HEK293 (cell line): ENCODE results near the gene FAM20B.

ENCODE experiments used
- CTCF ChIA-PET: fragments of 350-600 bp; formaldehyde crosslinking; extraction: SDS; loops from one replicate; lab custom pipeline; 2021; ENCODE audit warnings: antibody characterized with exemption; lab: Yijun Ruan, JAX
- POLR2A ChIA-PET: fragments of 300-600 bp; formaldehyde crosslinking; extraction: SDS; loops from one replicate; lab custom pipeline; 2020; ENCODE audit warnings: antibody characterized with exemption, inconsistent platforms; lab: Yijun Ruan, JAX
- H3K27ac ChIP-seq: fragments of 200-500 bp; sonication (Bioruptor generic); 2 replicates; pipeline ENCODE4 v1.5.1; 2014; ENCODE audit warnings: low read depth, low read length, control low read depth, inconsistent platforms; ENCODE audit errors: extremely low read depth
- H3K36me3 ChIP-seq, 2 experiments: fragments of 200-500 bp in 1 of 2; sonication (Bioruptor generic) in 1 of 2; 1 replicate in 1 of 2; 2 replicates in 1 of 2; pipeline ENCODE4 v1.5.1; 2014 to 2017; ENCODE audit warnings: inconsistent platforms in 2 of 2, low read length in 2 of 2; ENCODE audit not compliant: control insufficient read depth in 2 of 2, insufficient read depth in 1 of 2
- H3K4me1 ChIP-seq: fragments of 200-500 bp; sonication (Bioruptor generic); 2 replicates; pipeline ENCODE4 v1.5.1; 2014; ENCODE audit warnings: mild to moderate bottlenecking, low read length, inconsistent platforms; ENCODE audit not compliant: control insufficient read depth, insufficient read depth
- H3K4me3 ChIP-seq: 2 replicates; pipeline ENCODE4 v1.5.1; 2011; ENCODE audit warnings: low read depth, mild to moderate bottlenecking, control low read depth, low read length, moderate library complexity
- H3K9me3 ChIP-seq: fragments of 200-500 bp; sonication (Bioruptor generic); 2 replicates; pipeline ENCODE4 v1.5.1; 2014; ENCODE audit warnings: low read depth, low read length, inconsistent platforms; ENCODE audit not compliant: control insufficient read depth, insufficient read depth
- INSM2 ChIP-seq: fragments of 450-650 bp; formaldehyde crosslinking; IDR thresholded peaks from 2 replicates; pipeline ENCODE4 v1.5.1; 2016; ENCODE audit warnings: missing biosample characterization, missing genetic modification characterization
- MEIS1 ChIP-seq: sonication (generic); formaldehyde crosslinking; IDR thresholded peaks from 2 replicates; pipeline ENCODE4 v1.8.1; 2022; ENCODE audit warnings: missing genetic modification reagents, mild to moderate bottlenecking, borderline replicate concordance
- OSR2 ChIP-seq: fragments of 450-650 bp; formaldehyde crosslinking; IDR thresholded peaks from 2 replicates; pipeline ENCODE4 v1.5.1; 2016; ENCODE audit warnings: missing biosample characterization, missing genetic modification characterization
- SP3 ChIP-seq: fragments of 450-650 bp; formaldehyde crosslinking; IDR thresholded peaks from 2 replicates; pipeline ENCODE4 v1.5.1; 2016; ENCODE audit warnings: missing biosample characterization, missing genetic modification characterization
- SP7 ChIP-seq: fragments of 450-650 bp; formaldehyde crosslinking; IDR thresholded peaks from 2 replicates; pipeline ENCODE4 v1.5.1; 2016; ENCODE audit warnings: missing biosample characterization, missing genetic modification characterization
- ZBTB10 ChIP-seq: fragments of 450-650 bp; formaldehyde crosslinking; IDR thresholded peaks from 2 replicates; pipeline ENCODE4 v1.5.1; 2016; ENCODE audit warnings: missing biosample characterization, missing genetic modification characterization
- ZBTB7A ChIP-seq: fragments of 450-650 bp; formaldehyde crosslinking; IDR thresholded peaks from 2 replicates; pipeline ENCODE4 v1.5.1; 2016; ENCODE audit warnings: low read depth, missing biosample characterization, missing genetic modification characterization
- ZBTB8A ChIP-seq: fragments of 450-650 bp; formaldehyde crosslinking; IDR thresholded peaks from 2 replicates; pipeline ENCODE4 v1.5.1; 2016; ENCODE audit warnings: missing biosample characterization, missing genetic modification characterization
- ZFHX2 ChIP-seq: fragments of 450-650 bp; formaldehyde crosslinking; conservative IDR thresholded peaks from 2 replicates; pipeline ENCODE4 v1.5.1; 2016; ENCODE audit warnings: missing biosample characterization, missing genetic modification characterization
- ZFP37 ChIP-seq: fragments of 450-650 bp; formaldehyde crosslinking; IDR thresholded peaks from 2 replicates; pipeline ENCODE4 v1.5.1; 2016; ENCODE audit warnings: missing biosample characterization, missing genetic modification characterization
- ZFP69B ChIP-seq: fragments of 450-650 bp; formaldehyde crosslinking; IDR thresholded peaks from 2 replicates; pipeline ENCODE4 v1.5.1; 2016; ENCODE audit warnings: missing biosample characterization, missing genetic modification characterization
- ZNF146 ChIP-seq: fragments of 450-650 bp; formaldehyde crosslinking; IDR thresholded peaks from 2 replicates; pipeline ENCODE4 v1.5.1; 2016; ENCODE audit warnings: missing biosample characterization, missing genetic modification characterization
- ZNF184 ChIP-seq: fragments of 450-650 bp; IDR thresholded peaks from 2 replicates; pipeline ENCODE4 v1.5.1; 2018; ENCODE audit warnings: missing biosample characterization, mild to moderate bottlenecking, missing genetic modification characterization
- ZNF202 ChIP-seq: fragments of 450-650 bp; formaldehyde crosslinking; IDR thresholded peaks from 2 replicates; pipeline ENCODE4 v1.5.1; 2016; ENCODE audit warnings: missing biosample characterization, missing genetic modification characterization, borderline replicate concordance
- ZNF24 ChIP-seq: fragments of 450-650 bp; formaldehyde crosslinking; IDR thresholded peaks from 2 replicates; pipeline ENCODE4 v1.5.1; 2016; ENCODE audit warnings: missing biosample characterization, missing genetic modification characterization
- ZNF292 ChIP-seq: fragments of 450-650 bp; formaldehyde crosslinking; IDR thresholded peaks from 2 replicates; pipeline ENCODE4 v1.5.1; 2016; ENCODE audit warnings: low read depth, missing biosample characterization, missing genetic modification characterization, borderline replicate concordance
- ZNF335 ChIP-seq: fragments of 450-650 bp; formaldehyde crosslinking; conservative IDR thresholded peaks from 2 replicates; pipeline ENCODE4 v1.5.1; 2016; ENCODE audit warnings: missing biosample characterization, missing genetic modification characterization
- ZNF366 ChIP-seq: fragments of 450-650 bp; formaldehyde crosslinking; conservative IDR thresholded peaks from 2 replicates; pipeline ENCODE4 v1.5.1; 2016; ENCODE audit warnings: missing biosample characterization, missing genetic modification characterization
- ZNF521 ChIP-seq: fragments of 450-650 bp; formaldehyde crosslinking; IDR thresholded peaks from 2 replicates; pipeline ENCODE4 v1.5.1; 2017; ENCODE audit warnings: missing biosample characterization, mild to moderate bottlenecking, missing genetic modification characterization
- ZNF529 ChIP-seq: fragments of 450-650 bp; formaldehyde crosslinking; IDR thresholded peaks from 2 replicates; pipeline ENCODE4 v1.5.1; 2017; ENCODE audit warnings: missing genetic modification characterization, missing biosample characterization; ENCODE audit not compliant: insufficient replicate concordance
- ZNF701 ChIP-seq: fragments of 450-650 bp; formaldehyde crosslinking; IDR thresholded peaks from 2 replicates; pipeline ENCODE4 v1.5.1; 2016; ENCODE audit warnings: missing biosample characterization, missing genetic modification characterization
- ZNF791 ChIP-seq: fragments of 450-650 bp; formaldehyde crosslinking; IDR thresholded peaks from 2 replicates; pipeline ENCODE4 v1.5.1; 2016; ENCODE audit warnings: missing biosample characterization, missing genetic modification characterization
- ZNF830 ChIP-seq: fragments of 450-650 bp; IDR thresholded peaks from 2 replicates; pipeline ENCODE4 v1.5.0; 2018; ENCODE audit warnings: missing biosample characterization, missing genetic modification characterization, low read depth, mild to moderate bottlenecking, moderate library complexity
- ZNF837 ChIP-seq: fragments of 450-650 bp; formaldehyde crosslinking; IDR thresholded peaks from 2 replicates; pipeline ENCODE4 v1.5.1; 2016; ENCODE audit warnings: missing biosample characterization, missing genetic modification characterization
- TF ChIP-seq, protein P1 (sequence below): fragments of 450-650 bp; formaldehyde crosslinking; IDR thresholded peaks from 2 replicates; pipeline ENCODE4 v1.5.1; 2016; ENCODE audit warnings: missing biosample characterization, missing genetic modification characterization
- TF ChIP-seq, protein P2 (sequence below): fragments of 450-650 bp; IDR thresholded peaks from 2 replicates; pipeline ENCODE4 v1.5.1; 2018; ENCODE audit warnings: missing biosample characterization, missing genetic modification characterization
- TF ChIP-seq, protein P3 (sequence below): fragments of 450-650 bp; formaldehyde crosslinking; IDR thresholded peaks from 2 replicates; pipeline ENCODE4 v1.5.1; 2016; ENCODE audit warnings: missing biosample characterization, missing genetic modification characterization

Gene FAM20B

DNA sequence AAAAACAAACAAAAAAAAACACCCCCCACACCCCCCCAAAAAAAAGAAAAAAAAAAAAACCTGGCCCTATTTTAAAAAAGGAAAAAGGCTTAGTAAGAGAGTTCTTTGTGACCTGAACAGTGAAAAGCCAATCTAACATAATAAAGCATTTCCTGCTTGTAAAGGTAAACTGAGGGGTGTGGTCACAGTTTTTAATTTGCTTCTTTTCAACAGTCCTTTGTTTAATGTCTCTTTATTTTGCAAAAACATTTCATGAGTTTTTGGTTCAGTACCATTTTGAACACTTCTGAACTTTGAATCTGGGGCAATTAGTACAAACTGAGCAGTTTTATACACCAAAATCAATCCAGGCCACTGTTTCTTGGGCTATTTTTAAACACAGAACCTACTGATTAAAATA is 93.8 kb downstream of the FAM20B start:
- Histone ChIP-seq H3K27ac (no peak overlapping the region), H3K36me3 (peaks cover 10 to 33% of the 10 kb centered on the region in 2 experiments; a peak in 2 of 3 replicates), H3K4me1 (no peaks in the 10 kb centered on the region), H3K9me3 (no peaks in the 10 kb centered on the region), H3K4me3 (no peak overlapping the region)
- ChIA-PET POLR2A (no interaction called here), CTCF (interaction anchor here (1.0 to 3.1 kb wide), 5 partner anchors 14 to 349 kb away, joined by 3 to 37 read pairs (median 5); partner anchors contain the start of gene SOAT1)
- TF ChIP-seq ZBTB7A (tag by site-specific recombination) (no peak), ZNF366 (tag by site-specific recombination) (no peak), INSM2 (tag by site-specific recombination) (no peak), ZNF529 (tag by site-specific recombination) (no peak), ZNF292 (tag by site-specific recombination) (no peak), ZBTB10 (tag by site-specific recombination) (no peak), ZNF701 (no peak), SP7 (no peak), SP3 (tag by site-specific recombination) (no peak), ZNF791 (tag by site-specific recombination) (no peak), ZBTB8A (no peak), ZNF837 (tag by site-specific recombination) (no peak)
- TF ChIP-seq, protein P1, sequence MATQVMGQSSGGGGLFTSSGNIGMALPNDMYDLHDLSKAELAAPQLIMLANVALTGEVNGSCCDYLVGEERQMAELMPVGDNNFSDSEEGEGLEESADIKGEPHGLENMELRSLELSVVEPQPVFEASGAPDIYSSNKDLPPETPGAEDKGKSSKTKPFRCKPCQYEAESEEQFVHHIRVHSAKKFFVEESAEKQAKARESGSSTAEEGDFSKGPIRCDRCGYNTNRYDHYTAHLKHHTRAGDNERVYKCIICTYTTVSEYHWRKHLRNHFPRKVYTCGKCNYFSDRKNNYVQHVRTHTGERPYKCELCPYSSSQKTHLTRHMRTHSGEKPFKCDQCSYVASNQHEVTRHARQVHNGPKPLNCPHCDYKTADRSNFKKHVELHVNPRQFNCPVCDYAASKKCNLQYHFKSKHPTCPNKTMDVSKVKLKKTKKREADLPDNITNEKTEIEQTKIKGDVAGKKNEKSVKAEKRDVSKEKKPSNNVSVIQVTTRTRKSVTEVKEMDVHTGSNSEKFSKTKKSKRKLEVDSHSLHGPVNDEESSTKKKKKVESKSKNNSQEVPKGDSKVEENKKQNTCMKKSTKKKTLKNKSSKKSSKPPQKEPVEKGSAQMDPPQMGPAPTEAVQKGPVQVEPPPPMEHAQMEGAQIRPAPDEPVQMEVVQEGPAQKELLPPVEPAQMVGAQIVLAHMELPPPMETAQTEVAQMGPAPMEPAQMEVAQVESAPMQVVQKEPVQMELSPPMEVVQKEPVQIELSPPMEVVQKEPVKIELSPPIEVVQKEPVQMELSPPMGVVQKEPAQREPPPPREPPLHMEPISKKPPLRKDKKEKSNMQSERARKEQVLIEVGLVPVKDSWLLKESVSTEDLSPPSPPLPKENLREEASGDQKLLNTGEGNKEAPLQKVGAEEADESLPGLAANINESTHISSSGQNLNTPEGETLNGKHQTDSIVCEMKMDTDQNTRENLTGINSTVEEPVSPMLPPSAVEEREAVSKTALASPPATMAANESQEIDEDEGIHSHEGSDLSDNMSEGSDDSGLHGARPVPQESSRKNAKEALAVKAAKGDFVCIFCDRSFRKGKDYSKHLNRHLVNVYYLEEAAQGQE = no peak
- TF ChIP-seq, protein P2, sequence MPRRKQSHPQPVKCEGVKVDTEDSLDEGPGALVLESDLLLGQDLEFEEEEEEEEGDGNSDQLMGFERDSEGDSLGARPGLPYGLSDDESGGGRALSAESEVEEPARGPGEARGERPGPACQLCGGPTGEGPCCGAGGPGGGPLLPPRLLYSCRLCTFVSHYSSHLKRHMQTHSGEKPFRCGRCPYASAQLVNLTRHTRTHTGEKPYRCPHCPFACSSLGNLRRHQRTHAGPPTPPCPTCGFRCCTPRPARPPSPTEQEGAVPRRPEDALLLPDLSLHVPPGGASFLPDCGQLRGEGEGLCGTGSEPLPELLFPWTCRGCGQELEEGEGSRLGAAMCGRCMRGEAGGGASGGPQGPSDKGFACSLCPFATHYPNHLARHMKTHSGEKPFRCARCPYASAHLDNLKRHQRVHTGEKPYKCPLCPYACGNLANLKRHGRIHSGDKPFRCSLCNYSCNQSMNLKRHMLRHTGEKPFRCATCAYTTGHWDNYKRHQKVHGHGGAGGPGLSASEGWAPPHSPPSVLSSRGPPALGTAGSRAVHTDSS (tag by site-specific recombination) = no peak
- TF ChIP-seq, all 188 proteins: peak for 0

DNA sequence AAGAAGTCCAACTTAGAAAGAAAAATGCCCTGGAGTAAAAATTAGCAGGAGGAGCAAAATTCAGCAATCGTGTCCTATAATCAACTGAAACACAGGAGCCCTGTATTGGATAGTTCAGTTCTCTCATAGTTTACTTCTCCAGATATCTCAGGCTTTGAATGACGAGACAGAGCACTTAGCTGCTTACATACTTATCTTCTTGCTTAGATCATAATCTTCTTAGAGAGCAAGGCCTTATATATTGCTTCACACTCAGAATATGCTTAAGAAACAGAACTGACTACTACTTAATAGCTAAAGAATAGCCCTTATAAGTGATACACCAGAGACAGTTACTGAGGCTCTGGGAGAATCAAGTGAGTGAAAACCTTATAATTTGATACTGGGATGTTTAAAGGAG is 95.0 kb downstream of the FAM20B start:
- POLR2A ChIA-PET = no interaction called here
- Histone ChIP-seq H3K27ac (no peak overlapping the region), H3K36me3 (peaks cover 10 to 33% of the 10 kb centered on the region in 2 experiments; a peak in 2 of 3 replicates), H3K4me1 (no peaks in the 10 kb centered on the region), H3K4me3 (no peak overlapping the region), H3K9me3 (no peaks in the 10 kb centered on the region)
- CTCF ChIA-PET = interaction anchor here (0.6 to 3.1 kb wide), 28 partner anchors 9 to 821 kb away, joined by 3 to 37 read pairs (median 3); partner anchors contain the start of gene SOAT1
- TF ChIP-seq ZNF830 (tag by site-specific recombination) (no peak), ZFP69B (no peak), ZNF184 (tag by site-specific recombination) (no peak), OSR2 (tag by site-specific recombination) (no peak), ZNF24 (no peak), ZNF521 (tag by site-specific recombination) (no peak), ZFHX2 (no peak), ZNF335 (tag by site-specific recombination) (no peak), MEIS1 (CRISPR knock-in tag) (no peak), ZNF146 (tag by site-specific recombination) (no peak), ZFP37 (tag by site-specific recombination) (no peak), ZNF202 (tag by site-specific recombination) (no peak)
- TF ChIP-seq, protein P3, sequence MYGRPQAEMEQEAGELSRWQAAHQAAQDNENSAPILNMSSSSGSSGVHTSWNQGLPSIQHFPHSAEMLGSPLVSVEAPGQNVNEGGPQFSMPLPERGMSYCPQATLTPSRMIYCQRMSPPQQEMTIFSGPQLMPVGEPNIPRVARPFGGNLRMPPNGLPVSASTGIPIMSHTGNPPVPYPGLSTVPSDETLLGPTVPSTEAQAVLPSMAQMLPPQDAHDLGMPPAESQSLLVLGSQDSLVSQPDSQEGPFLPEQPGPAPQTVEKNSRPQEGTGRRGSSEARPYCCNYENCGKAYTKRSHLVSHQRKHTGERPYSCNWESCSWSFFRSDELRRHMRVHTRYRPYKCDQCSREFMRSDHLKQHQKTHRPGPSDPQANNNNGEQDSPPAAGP = no peak
